Astrocyte of the spinal cord (primary cell): ENCODE results near the gene CCNT1.

ENCODE experiments used
- DNase-seq: peaks from one replicate; pipeline ENCODE4 v3.0.0; 2011; ENCODE audit warnings: low read depth, low spot score
- H3K4me3 ChIP-seq: 2 replicates; pipeline ENCODE4 v1.5.1; 2011; ENCODE audit warnings: low read depth, mild to moderate bottlenecking, low read length, moderate library complexity
- in situ Hi-C: cut with HindIII; loops from 2 replicates; pipeline ENCODE4 v1.10.0; 2017; ENCODE audit warnings: low sequenced_read_pairs
- TF ChIP-seq, protein P1 (sequence below): IDR thresholded peaks from 2 replicates; pipeline ENCODE4 v1.5.1; 2012; ENCODE audit warnings: low read depth, mild to moderate bottlenecking, low read length, inconsistent platforms

The CCNT1 gene

DNA sequence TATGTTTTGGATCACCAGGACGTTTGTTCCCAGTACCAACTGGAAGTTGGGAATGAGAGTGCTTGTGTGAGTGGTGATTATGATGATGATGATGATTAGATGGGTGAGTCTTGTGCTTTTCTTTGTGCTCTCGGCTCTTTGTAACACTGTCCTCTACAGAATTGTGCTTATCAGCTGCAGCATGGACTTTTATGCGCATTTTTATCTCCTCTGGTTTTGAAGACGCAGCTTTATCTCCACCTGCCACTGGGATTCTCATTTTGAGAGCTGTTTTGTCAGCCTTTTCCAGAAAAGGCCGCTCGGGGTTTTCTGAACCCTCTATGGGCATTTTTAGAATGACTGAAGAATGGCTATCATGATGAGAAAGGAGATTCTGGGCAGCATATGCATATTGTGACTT lies 22.9 kb downstream of the CCNT1 start:
- TF ChIP-seq, protein P1, sequence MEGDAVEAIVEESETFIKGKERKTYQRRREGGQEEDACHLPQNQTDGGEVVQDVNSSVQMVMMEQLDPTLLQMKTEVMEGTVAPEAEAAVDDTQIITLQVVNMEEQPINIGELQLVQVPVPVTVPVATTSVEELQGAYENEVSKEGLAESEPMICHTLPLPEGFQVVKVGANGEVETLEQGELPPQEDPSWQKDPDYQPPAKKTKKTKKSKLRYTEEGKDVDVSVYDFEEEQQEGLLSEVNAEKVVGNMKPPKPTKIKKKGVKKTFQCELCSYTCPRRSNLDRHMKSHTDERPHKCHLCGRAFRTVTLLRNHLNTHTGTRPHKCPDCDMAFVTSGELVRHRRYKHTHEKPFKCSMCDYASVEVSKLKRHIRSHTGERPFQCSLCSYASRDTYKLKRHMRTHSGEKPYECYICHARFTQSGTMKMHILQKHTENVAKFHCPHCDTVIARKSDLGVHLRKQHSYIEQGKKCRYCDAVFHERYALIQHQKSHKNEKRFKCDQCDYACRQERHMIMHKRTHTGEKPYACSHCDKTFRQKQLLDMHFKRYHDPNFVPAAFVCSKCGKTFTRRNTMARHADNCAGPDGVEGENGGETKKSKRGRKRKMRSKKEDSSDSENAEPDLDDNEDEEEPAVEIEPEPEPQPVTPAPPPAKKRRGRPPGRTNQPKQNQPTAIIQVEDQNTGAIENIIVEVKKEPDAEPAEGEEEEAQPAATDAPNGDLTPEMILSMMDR = no peak
- no peak overlapping the region for H3K4me3 ChIP-seq
- DNase-seq = no peak
- in situ Hi-C loops = no loop called here

DNA sequence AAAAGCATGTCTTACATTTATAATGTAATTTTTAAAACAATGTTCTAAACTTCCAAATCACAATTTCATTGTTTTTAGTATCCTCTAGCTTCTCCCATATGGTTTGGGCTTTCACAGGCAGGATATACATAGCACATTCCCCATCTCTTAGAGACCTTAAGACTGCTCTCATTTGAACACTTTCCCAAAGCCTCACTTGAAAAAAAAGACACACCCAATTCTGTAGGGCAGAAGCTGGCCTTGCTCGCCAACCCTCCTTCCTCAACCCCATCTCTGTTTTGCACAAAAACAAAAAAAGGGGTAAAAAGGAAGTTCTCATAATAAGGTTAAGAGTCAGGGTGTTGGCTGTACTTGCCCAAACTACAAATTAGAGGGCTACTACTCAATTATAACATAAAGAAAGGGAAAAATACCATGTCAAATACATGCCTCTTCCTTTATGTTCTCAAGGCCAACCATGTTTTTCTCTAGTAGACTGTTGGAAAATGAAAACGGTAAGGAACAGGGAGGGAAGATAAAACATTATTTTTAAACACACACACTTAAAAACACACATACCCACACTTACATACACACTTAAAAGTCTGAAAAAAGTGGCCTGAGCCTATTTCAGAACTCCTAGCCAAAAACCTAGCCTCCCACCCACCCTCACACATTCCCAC lies 24.6 kb downstream of the CCNT1 start:
- TF ChIP-seq, protein P1 = no peak
- no peak for DNase-seq
- H3K4me3 ChIP-seq = no peak overlapping the region
- in situ Hi-C loops = no loop called here

DNA sequence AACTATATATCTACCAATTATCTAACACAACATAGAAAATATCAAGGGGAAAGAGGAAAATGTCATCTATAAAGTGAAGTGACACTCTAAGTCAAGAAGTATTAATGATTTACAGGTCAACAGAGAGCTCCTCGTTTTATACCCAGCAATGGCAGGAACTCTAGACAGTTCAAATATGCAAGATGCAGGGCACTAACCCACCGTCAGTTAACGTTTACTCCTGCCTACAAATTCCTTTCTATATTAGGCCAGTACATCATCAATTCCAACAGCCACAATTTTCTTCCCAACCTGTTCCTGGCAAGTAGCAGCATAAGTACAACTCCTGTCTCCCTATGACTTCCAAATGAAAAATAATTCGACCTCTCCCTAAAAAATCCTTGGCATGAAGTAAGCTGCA lies 25.5 kb downstream of the CCNT1 start:
- in situ Hi-C loops = no loop called here
- TF ChIP-seq, protein P1 = no peak

DNA sequence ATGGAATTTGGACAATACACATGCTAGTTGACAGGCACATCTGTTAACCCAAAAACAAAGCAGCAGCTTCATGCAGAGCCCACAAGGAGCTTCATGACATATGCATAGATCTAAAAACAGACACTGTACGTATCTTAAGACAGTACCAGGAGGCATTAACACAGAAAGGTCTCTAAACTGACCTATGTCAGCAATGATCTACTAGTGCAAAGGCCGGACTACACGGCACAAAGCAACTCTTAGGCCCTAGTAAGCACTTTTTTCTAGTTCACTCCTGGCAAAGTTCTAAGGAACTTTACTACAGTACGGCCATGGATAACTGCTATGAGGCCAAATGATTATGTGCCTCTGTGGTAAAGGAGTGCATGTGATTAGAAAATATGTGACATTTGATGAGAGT lies 26.1 kb downstream of the CCNT1 start:
- no peak for DNase-seq
- in situ Hi-C loops = no loop called here
- no peak overlapping the region for H3K4me3 ChIP-seq
- TF ChIP-seq, protein P1 = no peak

More for the DNA sequence above, 25.5 kb downstream of the CCNT1 start:
- H3K4me3 ChIP-seq = no peak overlapping the region
- no peak for DNase-seq

DNA sequence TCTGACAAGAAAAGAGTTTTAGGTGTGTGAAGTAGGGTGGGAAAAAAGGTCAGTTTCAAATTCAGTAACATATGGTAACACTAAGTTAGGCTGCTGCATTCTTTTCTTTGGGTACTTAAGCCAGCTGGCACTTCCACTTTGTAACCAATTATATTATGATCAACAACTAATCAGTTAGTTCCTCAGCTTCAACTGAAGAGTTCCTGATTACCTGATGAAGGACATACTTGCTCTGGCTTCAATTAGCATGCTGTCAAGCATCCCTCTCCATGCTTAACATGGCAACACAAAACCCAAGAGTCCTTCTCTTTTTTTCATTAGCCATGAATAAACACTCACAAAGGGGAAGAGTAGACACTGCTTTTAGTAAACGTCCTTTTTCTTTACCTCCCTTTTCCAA lies 27.7 kb downstream of the CCNT1 start:
- H3K4me3 ChIP-seq = no peak overlapping the region
- DNase-seq = no peak
- TF ChIP-seq, protein P1 = no peak
- in situ Hi-C loops = no loop called here

DNA sequence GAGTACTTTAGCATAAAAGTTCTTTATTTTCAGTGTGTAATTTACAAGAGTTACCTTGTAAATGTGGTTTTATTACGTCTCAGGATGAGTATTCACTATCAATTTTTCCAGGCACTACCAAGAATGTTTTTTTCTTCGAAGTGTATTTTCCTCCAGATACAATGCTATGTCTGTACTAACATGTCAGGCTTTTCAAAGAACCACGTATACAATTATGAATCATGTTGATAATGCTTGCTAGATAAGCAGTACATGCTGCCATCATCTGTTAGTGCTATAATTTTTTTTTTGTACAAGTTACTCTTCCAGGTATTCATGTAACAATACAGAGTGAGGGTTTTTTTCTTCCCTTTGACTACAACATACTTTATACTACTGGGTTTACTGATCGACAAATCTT lies 28.9 kb downstream of the CCNT1 start:
- H3K4me3 ChIP-seq = no peak overlapping the region
- no peak for DNase-seq
- in situ Hi-C loops = no loop called here
- TF ChIP-seq, protein P1 = no peak
